ENCODE data around the gene TBXAS1. TPM values are rescaled to one million over a fixed set of nuclear protein-coding genes. Genes with fewer than 3 reads are reported as not detected.

TBXAS1 gene
- total RNA-seq, 2 experiments from 2014 or later = 8.8 to 11.8 TPM

DNA sequence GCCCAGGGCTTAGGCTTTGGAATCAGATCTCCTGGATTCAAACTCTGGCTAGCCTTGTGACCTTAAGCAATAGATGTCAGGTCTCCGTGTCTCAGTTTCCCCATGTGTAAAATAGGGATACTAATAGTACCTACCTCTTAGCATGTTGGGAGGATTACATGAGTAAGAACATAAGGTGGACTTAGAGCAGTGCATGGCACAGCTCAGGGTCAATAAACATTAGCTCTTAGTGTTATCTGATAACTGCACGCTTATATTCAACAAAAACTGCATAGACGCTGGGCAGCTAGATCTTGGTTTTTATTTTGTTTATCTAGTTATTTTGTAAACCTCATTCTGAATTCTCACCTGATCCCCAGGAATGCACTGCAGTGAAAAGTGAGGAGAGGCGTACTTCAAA lies 17.2 kb downstream of the TBXAS1 start:
- Mint-ChIP-seq H3K4me1 (peaks cover 7% of the 10 kb centered on the region), H3K27ac (no peak overlapping the region), H3K27me3 (no peaks in the 10 kb centered on the region), H3K4me3 (no peak overlapping the region), H3K36me3 (ENCODE audit: low read depth) (peaks cover 5% of the 10 kb centered on the region), H3K9me3 (peaks cover 8% of the 10 kb centered on the region)
- DNase-seq = no peak
- ChIA-PET POLR2A (no interaction called here), CTCF (interaction anchor here (1.1 kb wide), 1 partner anchor 12 kb away, joined by 6 read pairs; no protein-coding TSS in a partner anchor)

DNA sequence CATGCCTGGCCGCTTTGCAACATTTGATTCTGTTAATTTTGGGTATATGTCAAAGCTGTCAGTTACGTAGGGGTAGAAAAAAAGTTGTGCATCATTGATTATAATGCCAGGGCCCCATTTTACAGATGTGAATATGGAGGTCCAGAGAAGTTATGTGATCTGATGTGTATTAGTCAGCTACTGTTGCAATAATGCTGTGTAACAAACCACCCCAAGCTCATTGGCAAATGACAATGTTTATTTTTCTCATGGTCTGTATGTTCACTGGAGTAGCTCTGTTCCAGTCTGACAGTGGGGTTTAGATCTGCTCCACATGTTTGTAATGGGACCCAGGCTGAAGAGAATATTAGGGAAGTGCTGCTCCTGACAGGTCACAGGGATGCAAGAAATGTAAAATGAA lies 19.2 kb downstream of the TBXAS1 start:
- H3K27ac Mint-ChIP-seq = no peak overlapping the region
- no peak overlapping the region for H3K4me3 Mint-ChIP-seq
- DNase-seq = no peak
- H3K36me3 Mint-ChIP-seq (ENCODE audit: low read depth) = peaks cover 5% of the 10 kb centered on the region
- H3K9me3 Mint-ChIP-seq = peaks cover 8% of the 10 kb centered on the region
- H3K4me1 Mint-ChIP-seq = no peaks in the 10 kb centered on the region
- H3K27me3 Mint-ChIP-seq = no peaks in the 10 kb centered on the region
- ChIA-PET CTCF (interaction anchor here (0.6 to 1.2 kb wide), 2 partner anchors 17 to 504 kb away, joined by 3 to 4 read pairs; no protein-coding TSS in a partner anchor), POLR2A (no interaction called here)

DNA sequence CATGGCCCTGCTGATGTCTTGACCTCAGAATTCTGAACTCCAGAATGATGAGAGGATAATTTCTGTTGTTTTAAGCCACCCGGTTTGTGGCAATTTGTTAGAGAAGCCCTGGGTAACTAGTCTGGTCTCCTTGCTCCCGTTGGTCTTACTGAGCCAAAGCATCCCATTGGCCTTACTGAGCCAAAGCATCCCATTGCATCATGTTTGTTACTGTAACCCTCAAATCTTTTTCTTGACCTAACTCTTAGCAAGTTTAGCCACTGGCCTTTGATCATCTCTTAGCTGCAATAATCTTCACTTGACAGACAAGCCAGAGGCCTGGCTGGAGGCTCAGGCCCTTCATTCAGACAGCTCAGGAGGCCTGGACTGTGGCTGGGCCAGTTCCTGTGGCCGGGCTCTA lies 21.8 kb downstream of the TBXAS1 start:
- Mint-ChIP-seq H3K36me3 (ENCODE audit: low read depth) (peaks cover 8% of the 10 kb centered on the region), H3K27me3 (no peaks in the 10 kb centered on the region), H3K27ac (no peak overlapping the region), H3K4me3 (no peak overlapping the region), H3K4me1 (peaks cover 18% of the 10 kb centered on the region), H3K9me3 (peaks cover 12% of the 10 kb centered on the region)
- DNase-seq = no peak
- ChIA-PET POLR2A (no interaction called here), CTCF (no interaction called here)

DNA sequence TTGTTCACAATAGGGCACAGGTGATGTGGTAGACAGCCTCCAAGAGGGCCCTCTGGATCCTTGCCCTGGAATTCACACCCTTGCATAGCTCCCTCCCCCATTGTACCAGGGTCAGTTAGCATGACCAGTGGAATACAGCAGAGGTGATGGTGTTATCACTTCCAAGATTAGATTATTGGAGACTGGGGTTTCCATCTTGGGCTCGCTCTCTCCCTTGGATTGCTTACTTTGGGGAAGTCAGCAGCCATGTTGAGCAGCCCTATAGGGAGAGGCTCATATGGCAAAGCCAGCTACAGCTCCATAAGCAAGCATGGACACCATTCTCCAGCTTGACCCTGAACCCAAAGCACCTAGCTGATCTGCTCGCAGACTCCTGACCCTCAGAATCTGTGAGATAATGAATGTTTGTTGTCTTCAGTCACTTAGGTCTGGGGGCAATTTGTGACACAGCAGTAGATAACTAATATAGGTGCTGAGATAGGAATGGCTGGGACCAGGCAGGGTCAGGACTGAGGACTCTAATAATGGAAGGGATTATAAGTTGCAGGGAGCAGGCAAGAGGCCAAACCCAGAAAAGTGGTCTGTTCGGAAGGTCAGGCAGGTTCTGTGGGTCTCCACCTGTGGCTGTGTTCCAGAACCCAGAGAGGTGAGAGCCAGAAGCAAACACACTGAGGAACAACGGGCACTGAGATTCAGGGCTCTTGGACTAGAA lies 22.9 kb downstream of the TBXAS1 start:
- H3K36me3 Mint-ChIP-seq (ENCODE audit: low read depth) = peaks cover 8% of the 10 kb centered on the region
- H3K27ac Mint-ChIP-seq = no peak overlapping the region
- H3K9me3 Mint-ChIP-seq = peaks cover 15% of the 10 kb centered on the region
- H3K27me3 Mint-ChIP-seq = no peaks in the 10 kb centered on the region
- peaks cover 19% of the 10 kb centered on the region for H3K4me1 Mint-ChIP-seq
- no peak for DNase-seq
- POLR2A ChIA-PET = no interaction called here
- no peak overlapping the region for H3K4me3 Mint-ChIP-seq
- CTCF ChIA-PET = interaction anchor here (0.6 to 1.2 kb wide), 4 partner anchors 11 to 178 kb away, joined by 3 read pairs; no protein-coding TSS in a partner anchor

DNA sequence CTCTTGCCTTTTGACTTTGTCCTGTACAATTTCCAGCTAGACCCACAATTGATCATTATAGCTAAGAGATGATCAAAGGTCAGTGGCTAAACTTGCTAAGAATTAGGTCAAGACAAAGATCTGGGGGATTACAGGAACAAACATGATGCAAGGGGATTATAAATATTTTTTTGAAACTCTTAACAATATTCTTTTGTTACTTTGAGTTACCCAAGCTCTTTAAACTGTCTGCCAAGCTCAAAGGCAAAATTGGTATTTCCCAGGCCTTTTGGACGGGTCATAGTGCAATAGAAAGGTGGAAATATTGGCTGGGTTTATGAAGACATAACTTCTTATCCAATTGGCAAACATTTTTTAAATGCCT lies 23.4 kb downstream of the TBXAS1 start:
- Mint-ChIP-seq H3K27ac (no peak overlapping the region), H3K27me3 (peaks cover 1% of the 10 kb centered on the region), H3K36me3 (ENCODE audit: low read depth) (peaks cover 6% of the 10 kb centered on the region), H3K4me3 (no peak overlapping the region), H3K9me3 (peaks cover 11% of the 10 kb centered on the region), H3K4me1 (peaks cover 19% of the 10 kb centered on the region)
- ChIA-PET POLR2A (no interaction called here), CTCF (interaction anchor here (0.6 to 1.2 kb wide), 5 partner anchors 10 to 188 kb away, joined by 3 to 4 read pairs (median 3); no protein-coding TSS in a partner anchor)
- no peak for DNase-seq

DNA sequence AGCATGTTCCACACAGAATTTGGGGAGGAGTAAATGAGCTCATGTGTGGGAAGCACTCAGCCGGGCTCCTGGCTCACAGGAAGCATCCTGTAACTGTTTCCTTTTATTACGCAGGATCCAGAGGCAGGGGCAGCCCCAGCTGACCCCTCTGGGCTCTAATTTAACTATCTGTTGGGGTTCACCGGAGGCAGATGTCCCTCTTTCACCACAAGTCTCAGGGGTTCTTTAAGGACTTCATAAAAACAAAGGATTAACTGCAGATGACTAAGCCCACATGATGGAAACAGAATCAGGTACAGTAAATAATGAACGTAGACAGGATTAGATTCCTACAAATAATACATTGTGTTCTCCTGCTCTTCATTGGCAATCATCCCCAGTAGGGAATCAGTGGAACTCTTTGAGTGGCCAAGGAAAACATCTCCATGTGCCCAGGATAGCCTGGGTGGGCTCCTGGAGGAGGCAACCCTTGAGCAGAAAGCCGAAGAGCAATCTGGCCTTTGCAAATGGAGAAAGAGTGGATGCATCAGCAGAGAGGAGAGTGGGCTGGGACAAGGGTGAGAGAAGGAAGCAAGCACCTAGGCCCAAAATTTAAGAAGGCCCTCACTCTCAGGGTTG lies 24.6 kb downstream of the TBXAS1 start:
- ChIA-PET CTCF (interaction anchor here (0.9 kb wide), 1 partner anchor 189 kb away, joined by 4 read pairs; no protein-coding TSS in a partner anchor), POLR2A (no interaction called here)
- no peak overlapping the region for H3K27ac Mint-ChIP-seq
- peaks cover 19% of the 10 kb centered on the region for H3K4me1 Mint-ChIP-seq
- no peak overlapping the region for H3K4me3 Mint-ChIP-seq
- DNase-seq = no peak
- peaks cover 1% of the 10 kb centered on the region for H3K27me3 Mint-ChIP-seq
- peaks cover 6% of the 10 kb centered on the region for H3K9me3 Mint-ChIP-seq
- H3K36me3 Mint-ChIP-seq (ENCODE audit: low read depth) = peaks cover 5% of the 10 kb centered on the region

DNA sequence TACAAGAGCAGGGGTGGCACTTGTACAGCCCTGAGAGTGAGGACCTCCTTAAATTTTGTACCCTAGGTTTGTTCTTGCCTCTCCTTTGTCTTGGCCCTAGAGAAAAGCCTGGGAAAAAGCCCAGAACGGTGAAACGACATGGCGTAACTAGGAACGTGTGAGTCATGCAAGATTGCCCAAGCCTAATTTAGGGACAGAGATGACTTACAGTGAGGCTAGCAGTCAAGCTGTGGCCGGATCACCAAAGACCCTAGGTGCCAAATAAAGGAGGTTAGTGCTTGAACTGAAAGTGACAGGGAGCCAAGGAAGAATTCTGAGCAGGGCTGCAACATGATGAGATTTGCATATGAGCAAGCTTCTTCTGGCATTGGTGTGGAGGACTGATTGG lies 25.1 kb downstream of the TBXAS1 start:
- Mint-ChIP-seq H3K9me3 (peaks cover 6% of the 10 kb centered on the region), H3K27ac (no peak overlapping the region), H3K36me3 (ENCODE audit: low read depth) (peaks cover 5% of the 10 kb centered on the region), H3K4me1 (peaks cover 19% of the 10 kb centered on the region), H3K27me3 (peaks cover 1% of the 10 kb centered on the region), H3K4me3 (no peak overlapping the region)
- ChIA-PET POLR2A (no interaction called here), CTCF (no interaction called here)
- no peak for DNase-seq

DNA sequence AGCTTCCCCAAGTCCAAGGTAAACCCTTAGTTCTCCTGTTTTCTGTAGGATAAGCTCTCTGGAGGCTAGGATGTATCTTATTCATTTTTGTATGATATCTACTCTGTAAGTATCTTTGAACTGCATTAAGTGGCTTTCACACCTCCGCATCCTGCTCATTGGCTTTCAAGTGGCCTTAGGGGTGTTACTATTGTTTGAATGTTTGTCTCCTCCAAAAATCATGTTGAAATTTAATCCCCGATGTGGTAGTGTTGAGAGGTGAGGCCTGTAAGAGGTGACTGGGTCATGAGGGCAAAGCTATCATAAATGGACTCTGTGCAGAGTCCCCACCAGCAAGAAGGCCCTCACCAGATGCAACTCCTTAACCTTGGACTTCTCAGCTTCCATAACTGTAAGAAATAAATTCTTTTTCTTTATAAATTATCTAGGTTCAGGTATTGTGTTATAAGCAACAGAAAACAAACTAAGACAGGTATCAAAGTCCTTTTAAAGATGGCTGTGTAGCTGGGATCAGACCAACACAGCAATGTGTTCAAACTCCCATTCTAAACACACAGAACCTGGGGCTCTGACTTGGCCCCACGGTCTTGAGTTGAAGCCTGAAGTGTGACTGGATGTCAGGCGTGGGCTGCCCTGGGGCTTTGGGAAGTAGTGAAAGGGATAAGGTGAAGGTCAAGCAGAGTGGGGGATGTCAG lies 25.9 kb downstream of the TBXAS1 start:
- Mint-ChIP-seq H3K27ac (peak overlapping the region; percentile 76), H3K4me3 (no peak overlapping the region), H3K4me1 (peaks cover 19% of the 10 kb centered on the region), H3K27me3 (peaks cover 1% of the 10 kb centered on the region), H3K9me3 (peaks cover 6% of the 10 kb centered on the region), H3K36me3 (ENCODE audit: low read depth) (peaks cover 5% of the 10 kb centered on the region)
- ChIA-PET CTCF (interaction anchor here (0.6 kb wide), 1 partner anchor 59 kb away, joined by 3 read pairs; no protein-coding TSS in a partner anchor), POLR2A (no interaction called here)
- no peak for DNase-seq

DNA sequence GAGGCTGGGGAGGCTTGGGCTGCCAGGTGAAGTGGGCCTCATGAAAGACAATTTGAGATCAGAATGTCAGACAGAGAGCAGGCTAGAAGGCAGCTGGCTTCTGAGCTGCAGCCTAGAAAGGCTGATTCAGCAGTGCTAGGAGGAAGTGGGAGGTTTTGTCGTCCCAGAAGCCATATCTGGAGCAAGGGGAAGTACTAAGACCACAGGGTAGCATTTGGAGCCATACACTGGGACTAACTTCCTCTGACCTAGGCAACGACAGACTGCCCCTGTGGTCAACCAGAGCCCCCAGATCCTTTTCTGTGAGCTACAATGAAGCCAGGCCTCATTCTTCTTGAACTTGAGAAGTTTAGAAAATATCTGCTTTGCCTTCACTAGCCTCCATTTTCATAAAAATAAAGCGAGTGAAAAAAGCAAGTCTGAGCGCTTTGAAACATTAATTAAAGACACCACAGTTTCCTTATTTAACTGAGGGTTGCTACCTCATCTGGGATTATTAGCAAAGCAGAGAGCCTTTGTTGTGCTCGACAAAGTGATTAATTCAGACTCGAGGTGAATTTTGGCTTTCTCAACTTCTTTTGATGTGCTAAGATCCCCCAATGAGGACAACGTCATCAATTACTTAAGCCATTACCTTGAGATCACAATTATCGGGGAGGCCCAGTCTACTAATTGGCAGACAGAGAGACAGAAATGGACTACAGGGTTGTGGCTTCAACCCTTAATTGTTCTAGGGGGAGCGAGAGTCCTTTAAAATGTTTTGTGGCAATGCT lies 26.6 kb downstream of the TBXAS1 start:
- ChIA-PET POLR2A (no interaction called here), CTCF (interaction anchor here (0.6 kb wide), 1 partner anchor 58 kb away, joined by 3 read pairs; no protein-coding TSS in a partner anchor)
- H3K27ac Mint-ChIP-seq = peak overlapping the region; percentile 76
- peaks cover 21% of the 10 kb centered on the region for H3K4me1 Mint-ChIP-seq
- H3K4me3 Mint-ChIP-seq = no peak overlapping the region
- H3K36me3 Mint-ChIP-seq (ENCODE audit: low read depth) = peaks cover 4% of the 10 kb centered on the region
- peaks cover 6% of the 10 kb centered on the region for H3K9me3 Mint-ChIP-seq
- peaks cover 1% of the 10 kb centered on the region for H3K27me3 Mint-ChIP-seq
- DNase-seq = peak; percentile 7

DNA sequence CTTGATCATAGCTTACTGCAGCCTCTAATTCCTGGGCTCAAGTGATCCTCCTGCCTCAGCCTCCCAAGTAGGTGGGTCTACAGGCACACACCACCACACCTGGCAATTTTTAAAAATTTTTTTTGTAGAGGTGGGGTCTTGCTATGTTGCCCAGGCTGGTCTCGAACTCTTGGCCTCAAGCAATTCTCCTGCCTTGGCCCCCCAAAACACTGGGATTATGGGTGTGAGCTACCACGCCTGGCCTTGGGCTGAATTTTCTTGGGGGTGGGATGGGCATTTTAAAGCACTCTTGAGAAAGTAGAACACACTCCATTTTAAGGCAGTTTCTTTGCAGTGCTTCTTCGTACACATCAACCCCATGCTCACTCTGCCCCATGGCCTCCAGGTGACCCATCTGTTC lies 28.7 kb downstream of the TBXAS1 start:
- POLR2A ChIA-PET = no interaction called here
- Mint-ChIP-seq H3K9me3 (peaks cover 11% of the 10 kb centered on the region), H3K36me3 (ENCODE audit: low read depth) (peaks cover 4% of the 10 kb centered on the region), H3K4me1 (peaks cover 21% of the 10 kb centered on the region), H3K4me3 (no peak overlapping the region), H3K27ac (no peak overlapping the region), H3K27me3 (peaks cover 6% of the 10 kb centered on the region)
- CTCF ChIA-PET = no interaction called here
- DNase-seq = no peak

DNA sequence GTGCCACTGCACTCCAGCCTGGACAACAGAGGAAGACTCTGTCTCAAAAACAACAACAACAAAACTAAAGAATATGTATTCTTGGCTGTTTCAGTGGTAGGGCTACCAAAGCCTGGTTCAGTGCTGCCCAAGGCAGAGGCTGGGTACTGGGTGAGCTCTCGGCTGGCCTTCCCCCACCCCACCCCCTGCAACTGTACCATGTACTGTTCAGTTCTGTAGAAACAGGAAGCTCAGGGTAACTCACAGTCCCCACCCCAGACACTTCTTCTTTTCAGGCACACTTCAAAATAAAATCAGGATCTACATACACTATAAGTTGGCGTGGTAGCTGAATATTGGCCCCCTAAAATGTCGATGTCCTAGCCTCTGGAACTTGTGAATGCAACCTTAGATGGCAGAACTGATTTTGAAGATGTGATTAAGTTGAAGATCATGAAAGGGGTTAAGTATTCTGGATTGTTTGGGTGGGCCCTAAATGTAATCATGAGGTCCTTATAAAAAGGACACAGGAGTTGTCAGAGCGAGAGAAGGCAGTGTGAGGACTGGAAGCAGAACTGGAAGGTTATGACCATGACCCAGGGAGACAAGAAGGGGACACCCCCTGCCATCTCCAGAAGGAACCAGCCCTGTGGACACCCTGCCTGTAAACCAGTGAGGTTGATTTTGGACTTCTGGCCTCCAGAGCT lies 31.2 kb downstream of the TBXAS1 start:
- ChIA-PET CTCF (interaction anchor here (0.5 kb wide), 1 partner anchor 45 kb away, joined by 3 read pairs; no protein-coding TSS in a partner anchor), POLR2A (no interaction called here)
- Mint-ChIP-seq H3K27ac (no peak overlapping the region), H3K4me3 (no peak overlapping the region), H3K36me3 (ENCODE audit: low read depth) (peaks cover 3% of the 10 kb centered on the region), H3K4me1 (peaks cover 7% of the 10 kb centered on the region), H3K9me3 (peaks cover 23% of the 10 kb centered on the region), H3K27me3 (peaks cover 10% of the 10 kb centered on the region)
- no peak for DNase-seq

DNA sequence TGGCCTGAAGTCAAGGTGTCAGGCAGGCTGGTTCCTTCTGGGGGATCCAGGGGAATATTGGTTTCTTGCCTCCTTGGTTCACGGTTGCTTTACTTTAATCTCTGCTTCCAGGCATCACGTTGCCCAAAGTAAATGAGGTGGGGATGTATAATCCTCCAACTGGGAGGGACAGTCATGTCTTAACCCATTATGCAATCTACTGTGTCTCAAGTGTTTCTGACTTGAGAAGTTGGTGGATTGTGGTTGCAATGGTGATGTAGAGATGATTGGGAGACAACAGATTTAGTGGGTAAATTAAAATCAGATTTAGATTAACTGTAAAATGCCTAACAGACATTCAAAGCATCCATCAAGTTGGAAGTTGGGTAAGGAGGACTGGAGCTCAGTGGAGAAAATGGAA lies 32.7 kb downstream of the TBXAS1 start:
- peaks cover 3% of the 10 kb centered on the region for H3K36me3 Mint-ChIP-seq (ENCODE audit: low read depth)
- POLR2A ChIA-PET = no interaction called here

More for the DNA sequence above, 32.7 kb downstream of the TBXAS1 start:
- DNase-seq = no peak
- peaks cover 2% of the 10 kb centered on the region for H3K4me1 Mint-ChIP-seq
- H3K9me3 Mint-ChIP-seq = peaks cover 22% of the 10 kb centered on the region
- no peak overlapping the region for H3K27ac Mint-ChIP-seq
- CTCF ChIA-PET = no interaction called here
- no peak overlapping the region for H3K4me3 Mint-ChIP-seq
- peaks cover 10% of the 10 kb centered on the region for H3K27me3 Mint-ChIP-seq
